ENCODE results near the gene SCLY. TPM values are rescaled to one million over a fixed set of nuclear protein-coding genes. Genes with fewer than 3 reads are reported as not detected.

SCLY gene
- total and polyA plus RNA-seq, 10 donors: 5.8 to 22.7 (median 14.6) TPM

- peaks cover 0 to 20% (median 3%) of the 10 kb centered on the region in 6 donors for H3K36me3 ChIP-seq
- intact Hi-C loops (cut with DNase I; ENCODE audit: low total_unique reads): no loop called here
- no peaks in the 10 kb centered on the region for H3K9me3 ChIP-seq
- H3K27ac ChIP-seq: no peak overlapping the region
- H3K4me3 ChIP-seq: no peak overlapping the region
- H3K27me3 ChIP-seq (replicated peaks in 1 of 7): no peaks in the 10 kb centered on the region
- no peak for DNase-seq
- TF ChIP-seq POLR2AphosphoS5 (IDR thresholded peaks at IDR 0.05): no peak
- TF ChIP-seq POLR2A (IDR thresholded peaks at IDR 0.05): no peak
- TF ChIP-seq CTCF (IDR thresholded peaks at IDR 0.05 in 8 of 11, conservative IDR thresholded peaks at IDR 0.05 in 3 of 11): no peak
- WGBS, 5 donors: 89 to 91% (median 91%) methylated on average over 26 of the region's 26 CpGs
- H3K4me1 ChIP-seq: peaks cover 0 to 3% (median 0%) of the 10 kb centered on the region in 6 donors
These were observed 32.7 kb downstream of the SCLY start for GRCh38 chr2:238093181-238094140.

- 88 to 95% (median 92%) methylated on average over 13 to 17 of the region's 17 CpGs for WGBS, 5 donors
- H3K4me1 ChIP-seq: peaks cover 4 to 14% (median 10%) of the 10 kb centered on the region in 6 donors
- H3K4me3 ChIP-seq: no peak overlapping the region
- H3K36me3 ChIP-seq: peaks cover 0 to 20% (median 3%) of the 10 kb centered on the region in 6 donors
- DNase-seq: no peak
- H3K27me3 ChIP-seq (replicated peaks in 1 of 7): no peaks in the 10 kb centered on the region
- no peaks in the 10 kb centered on the region for H3K9me3 ChIP-seq
- peak in 1 of 3 donors; percentile 7 for TF ChIP-seq POLR2AphosphoS5 (IDR thresholded peaks at IDR 0.05)
- TF ChIP-seq POLR2A (IDR thresholded peaks at IDR 0.05): no peak
- no peak overlapping the region for H3K27ac ChIP-seq
- intact Hi-C loops (cut with DNase I; ENCODE audit: low total_unique reads): no loop called here
These were observed 33.7 kb downstream of the SCLY start for GRCh38 chr2:238094438-238095022.

GRCh38 chr2:238095143-238095542 is 34.3 kb downstream of the SCLY start:
- peaks cover 0 to 20% (median 3%) of the 10 kb centered on the region in 6 donors for H3K36me3 ChIP-seq
- intact Hi-C loops (cut with DNase I; ENCODE audit: low total_unique reads): no loop called here
- H3K27me3 ChIP-seq (replicated peaks in 1 of 7): no peaks in the 10 kb centered on the region
- peaks cover 5 to 20% (median 16%) of the 10 kb centered on the region in 6 donors for H3K4me1 ChIP-seq
- no peak overlapping the region for H3K27ac ChIP-seq
- WGBS, 5 donors: 84 to 94% (median 88%) methylated on average over 7 of the region's 7 CpGs
- H3K9me3 ChIP-seq: no peaks in the 10 kb centered on the region
- H3K4me3 ChIP-seq: no peak overlapping the region
- no peak for DNase-seq
- TF ChIP-seq CTCF (IDR thresholded peaks at IDR 0.05 in 8 of 11, conservative IDR thresholded peaks at IDR 0.05 in 3 of 11) (no peak), POLR2AphosphoS5 (IDR thresholded peaks at IDR 0.05) (no peak), POLR2A (IDR thresholded peaks at IDR 0.05) (no peak)

GRCh38 chr2:238096311-238097011 is 35.7 kb downstream of the SCLY start:
- WGBS, 5 donors: 86 to 92% (median 90%) methylated on average over 8 to 22 of the region's 22 CpGs
- DNase-seq: no peak
- Histone ChIP-seq H3K27me3 (replicated peaks in 1 of 7) (no peaks in the 10 kb centered on the region), H3K36me3 (peaks cover 0 to 15% (median 2%) of the 10 kb centered on the region in 6 donors), H3K27ac (no peak overlapping the region), H3K4me3 (no peak overlapping the region), H3K9me3 (no peaks in the 10 kb centered on the region), H3K4me1 (peaks cover 5 to 27% (median 19%) of the 10 kb centered on the region in 6 donors)
- intact Hi-C loops (cut with DNase I; ENCODE audit: low total_unique reads): no loop called here
- TF ChIP-seq CTCF (IDR thresholded peaks at IDR 0.05 in 8 of 11, conservative IDR thresholded peaks at IDR 0.05 in 3 of 11): no peak
- no peak for TF ChIP-seq POLR2AphosphoS5 (IDR thresholded peaks at IDR 0.05)
- no peak for TF ChIP-seq POLR2A (IDR thresholded peaks at IDR 0.05)

Measured in spleen (tissue), 11 donors.